Measurements from ENCODE around the gene SCYL3. TPM values are rescaled to one million over a fixed set of nuclear protein-coding genes. Genes with fewer than 3 reads are reported as not detected.
"Not testable (repeated sequence)": the region's sequence is repeated elsewhere in the genome, so short reads cannot be mapped to it uniquely, and the experiment has no call there.

Gene SCYL3
- total RNA-seq, 2 donors from 2014 or later: 7.9 to 8.1 TPM

GRCh38 chr1:169814265-169814664 lies 79.4 kb downstream of the SCYL3 start:
- Mint-ChIP-seq H3K27me3 (ENCODE audit: insufficient read depth) (no peaks in the 10 kb centered on the region), H3K9me3 (peaks cover 33% of the 10 kb centered on the region)
- WGBS, 2 experiments (ENCODE audit: insufficient coverage in 1 of 2, insufficient read length in 1 of 2): 50 to 70% methylated on average over 1 to 2 of the region's 2 CpGs

DNA sequence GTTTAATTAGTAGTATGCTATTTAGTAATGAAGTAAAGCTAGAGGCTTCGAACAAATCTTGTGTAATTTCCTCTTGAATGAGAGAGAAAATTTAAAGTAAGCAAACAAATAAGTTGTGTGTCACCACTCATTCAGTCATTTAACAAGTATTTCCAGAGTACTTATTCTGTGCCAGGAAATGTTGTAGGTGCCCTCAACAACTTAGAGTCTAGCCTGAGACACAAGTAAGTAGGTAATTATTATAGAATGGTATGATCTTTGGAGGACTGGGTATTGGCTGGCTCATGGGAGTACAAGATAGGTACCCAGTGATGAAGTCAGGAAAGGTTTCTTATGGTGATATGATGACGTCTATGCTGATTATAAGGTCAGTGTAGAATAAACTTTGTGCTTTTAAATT lies 81.6 kb downstream of the SCYL3 start:
- Histone ChIP-seq H3K36me3 (ENCODE audit: control insufficient read depth, insufficient read depth, low read length) (peaks cover 60% of the 10 kb centered on the region), H3K27me3 (ENCODE audit: control insufficient read depth, insufficient read depth, low read length, poor library complexity, severe bottlenecking) (no peaks in the 10 kb centered on the region), H3K9ac (ENCODE audit: extremely low read depth, low read length, poor library complexity, severe bottlenecking) (no peak overlapping the region), H3K27ac (ENCODE audit: low read depth, low read length) (no peak overlapping the region), H3K4me3 (ENCODE audit: low read length) (no peak overlapping the region), H3K4me1 (ENCODE audit: control insufficient read depth, insufficient read depth, low read length) (no peaks in the 10 kb centered on the region), H3K9me3 (ENCODE audit: control insufficient read depth, low read length) (peaks cover 42% of the 10 kb centered on the region)
- TF ChIP-seq, protein P1, sequence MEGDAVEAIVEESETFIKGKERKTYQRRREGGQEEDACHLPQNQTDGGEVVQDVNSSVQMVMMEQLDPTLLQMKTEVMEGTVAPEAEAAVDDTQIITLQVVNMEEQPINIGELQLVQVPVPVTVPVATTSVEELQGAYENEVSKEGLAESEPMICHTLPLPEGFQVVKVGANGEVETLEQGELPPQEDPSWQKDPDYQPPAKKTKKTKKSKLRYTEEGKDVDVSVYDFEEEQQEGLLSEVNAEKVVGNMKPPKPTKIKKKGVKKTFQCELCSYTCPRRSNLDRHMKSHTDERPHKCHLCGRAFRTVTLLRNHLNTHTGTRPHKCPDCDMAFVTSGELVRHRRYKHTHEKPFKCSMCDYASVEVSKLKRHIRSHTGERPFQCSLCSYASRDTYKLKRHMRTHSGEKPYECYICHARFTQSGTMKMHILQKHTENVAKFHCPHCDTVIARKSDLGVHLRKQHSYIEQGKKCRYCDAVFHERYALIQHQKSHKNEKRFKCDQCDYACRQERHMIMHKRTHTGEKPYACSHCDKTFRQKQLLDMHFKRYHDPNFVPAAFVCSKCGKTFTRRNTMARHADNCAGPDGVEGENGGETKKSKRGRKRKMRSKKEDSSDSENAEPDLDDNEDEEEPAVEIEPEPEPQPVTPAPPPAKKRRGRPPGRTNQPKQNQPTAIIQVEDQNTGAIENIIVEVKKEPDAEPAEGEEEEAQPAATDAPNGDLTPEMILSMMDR (conservative IDR thresholded peaks at IDR 0.05): no peak
- Mint-ChIP-seq H3K27me3 (ENCODE audit: insufficient read depth) (no peaks in the 10 kb centered on the region), H3K4me1 (no peaks in the 10 kb centered on the region), H3K9me3 (peaks cover 21% of the 10 kb centered on the region), H3K4me3 (no peak overlapping the region), H3K27ac (no peak overlapping the region), H3K36me3 (ENCODE audit: low read depth) (peaks cover 54% of the 10 kb centered on the region)
- DNase-seq: no peak
- WGBS, 2 experiments (ENCODE audit: insufficient coverage in 1 of 2, insufficient read length in 1 of 2): 93 to 100% methylated on average over 1 to 2 of the region's 2 CpGs

More at GRCh38 chr1:169814265-169814664, 79.4 kb downstream of the SCYL3 start:
- H3K4me3 Mint-ChIP-seq: no peak overlapping the region
- H3K4me1 Mint-ChIP-seq: no peaks in the 10 kb centered on the region
- Histone ChIP-seq H3K9ac (ENCODE audit: extremely low read depth, low read length, poor library complexity, severe bottlenecking) (no peak overlapping the region), H3K36me3 (ENCODE audit: control insufficient read depth, insufficient read depth, low read length) (peaks cover 60% of the 10 kb centered on the region), H3K27ac (ENCODE audit: low read depth, low read length) (no peak overlapping the region), H3K4me3 (ENCODE audit: low read length) (no peak overlapping the region), H3K9me3 (ENCODE audit: control insufficient read depth, low read length) (peaks cover 58% of the 10 kb centered on the region), H3K4me1 (ENCODE audit: control insufficient read depth, insufficient read depth, low read length) (no peaks in the 10 kb centered on the region), H3K27me3 (ENCODE audit: control insufficient read depth, insufficient read depth, low read length, poor library complexity, severe bottlenecking) (no peaks in the 10 kb centered on the region)
- DNase-seq: no peak
- H3K27ac Mint-ChIP-seq: no peak overlapping the region
- TF ChIP-seq, protein P1 (conservative IDR thresholded peaks at IDR 0.05): no peak
- peaks cover 59% of the 10 kb centered on the region for H3K36me3 Mint-ChIP-seq (ENCODE audit: low read depth)

- Histone ChIP-seq H3K36me3 (ENCODE audit: control insufficient read depth, insufficient read depth, low read length) (peaks cover 54% of the 10 kb centered on the region), H3K9me3 (ENCODE audit: control insufficient read depth, low read length) (peaks cover 36% of the 10 kb centered on the region)
- not testable (repeated sequence) for H3K27me3 Mint-ChIP-seq (ENCODE audit: insufficient read depth); H3K27ac ChIP-seq (ENCODE audit: low read depth, low read length); H3K4me1 Mint-ChIP-seq; DNase-seq; H3K27ac Mint-ChIP-seq; H3K4me3 Mint-ChIP-seq; H3K27me3 ChIP-seq (ENCODE audit: control insufficient read depth, insufficient read depth, low read length, poor library complexity, severe bottlenecking); H3K4me1 ChIP-seq (ENCODE audit: control insufficient read depth, insufficient read depth, low read length); H3K9ac ChIP-seq (ENCODE audit: extremely low read depth, low read length, poor library complexity, severe bottlenecking); H3K4me3 ChIP-seq (ENCODE audit: low read length)
- peaks cover 49% of the 10 kb centered on the region for H3K36me3 Mint-ChIP-seq (ENCODE audit: low read depth)
- peaks cover 18% of the 10 kb centered on the region for H3K9me3 Mint-ChIP-seq
Measured at GRCh38 chr1:169811418-169812035, 82.2 kb downstream of the SCYL3 start.
